Smooth muscle cell (in vitro differentiated cells): Measurements from ENCODE around the gene SVIL. TPM values are rescaled to one million over a fixed set of nuclear protein-coding genes. Genes with fewer than 3 reads are reported as not detected.
A peak's percentile ranks its signal among the peaks of the same experiment; 100 is the strongest.
"Not testable (repeated sequence)": the region's sequence is repeated elsewhere in the genome, so short reads cannot be mapped to it uniquely, and the experiment has no call there.

Source experiments
- DNase-seq: peaks from one replicate; lab custom pipeline; 2025; ENCODE audit not compliant: unreplicated experiment; lab: John Stamatoyannopoulos, UW
- H2AFZ ChIP-seq: fragments of 200-600 bp; sonication (generic); 2 replicates; pipeline ENCODE4 v1.6.0; 2016; ENCODE audit warnings: antibody characterized with exemption, low read depth, mild to moderate bottlenecking
- H3F3A ChIP-seq: fragments of 200-600 bp; sonication (generic); 2 replicates; pipeline ENCODE4 v1.6.0; 2017; ENCODE audit warnings: antibody characterized with exemption, low read depth
- H3K27ac ChIP-seq: fragments of 200-600 bp; sonication (generic); 2 replicates; pipeline ENCODE4 v1.5.1; 2016; ENCODE audit warnings: low read depth, mild to moderate bottlenecking
- H3K27me3 ChIP-seq: fragments of 200-600 bp; sonication (generic); 2 replicates; pipeline ENCODE4 v1.6.1; 2016; ENCODE audit warnings: low read depth, mild to moderate bottlenecking
- H3K36me3 ChIP-seq: fragments of 200-600 bp; sonication (generic); 2 replicates; pipeline ENCODE4 v1.5.1; 2016; ENCODE audit warnings: low read depth
- H3K4me1 ChIP-seq: fragments of 200-600 bp; sonication (generic); 2 replicates; pipeline ENCODE4 v1.5.1; 2016; ENCODE audit warnings: low read depth
- H3K4me2 ChIP-seq: fragments of 200-600 bp; sonication (generic); 2 replicates; pipeline ENCODE4 v1.6.0; 2016; ENCODE audit warnings: mild to moderate bottlenecking
- H3K4me3 ChIP-seq: fragments of 200-600 bp; sonication (generic); 2 replicates; pipeline ENCODE4 v1.5.1; 2016; ENCODE audit warnings: mild to moderate bottlenecking
- H3K79me2 ChIP-seq: fragments of 200-600 bp; sonication (generic); 2 replicates; pipeline ENCODE4 v1.6.0; 2016; ENCODE audit warnings: low read depth, mild to moderate bottlenecking
- H3K9ac ChIP-seq: fragments of 200-600 bp; sonication (generic); 2 replicates; pipeline ENCODE4 v1.6.0; 2016; ENCODE audit warnings: low read depth
- H3K9me3 ChIP-seq: fragments of 200-600 bp; sonication (generic); replicated peaks from 2 replicates; pipeline ENCODE4 v1.5.1; 2016; ENCODE audit warnings: low read depth
- H4K20me1 ChIP-seq: fragments of 200-600 bp; sonication (generic); 2 replicates; pipeline ENCODE4 v1.6.0; 2016; ENCODE audit warnings: low read depth
- CTCF ChIP-seq: fragments of 200-600 bp; sonication (generic); IDR thresholded peaks from 2 replicates; pipeline ENCODE4 v1.5.1; 2017; ENCODE audit warnings: borderline replicate concordance, mild to moderate bottlenecking, antibody characterized with exemption; ENCODE audit not compliant: insufficient read depth, poor library complexity, severe bottlenecking
- WGBS: methylation state at CpG from one replicate; pipeline ENCODE4 v1.1.7; 2016; ENCODE audit warnings: low lambda C conversion rate; 5-methylcytosine and 5-hydroxymethylcytosine counted together
- polyA plus RNA-seq: library from polyadenylated mRNA; unstranded; fragments of >200 nt; fragmentation: Nextera tagmentation; extraction: Ambion mirVana; gene quantifications from 2 replicates; pipeline ENCODE4 v1.2.1, GENCODE V29; 2016
- total RNA-seq: library from RNA; depleted of rRNA; stranded (reverse); fragments of >200 nt; gene quantifications from 2 replicates; pipeline ENCODE4 v1.2.3, GENCODE V29; 2014

Gene SVIL
- total and polyA plus RNA-seq, 2 experiments from 2014 or later = 32.5 to 33.0 TPM

GRCh38 chr10:29452546-29452945 is 182.2 kb downstream of the SVIL start:
- H3K9me3 ChIP-seq = no peaks in the 10 kb centered on the region
- no peaks in the 10 kb centered on the region for H3K79me2 ChIP-seq
- H3K36me3 ChIP-seq = no peaks in the 10 kb centered on the region
- no peak overlapping the region for H3K4me3 ChIP-seq
- no peak overlapping the region for H3K9ac ChIP-seq
- H4K20me1 ChIP-seq = no peaks in the 10 kb centered on the region
- no peak for DNase-seq
- H2AFZ ChIP-seq = no peak overlapping the region
- H3K27ac ChIP-seq = no peak overlapping the region
- TF ChIP-seq CTCF = no peak
- H3K4me2 ChIP-seq = no peak overlapping the region
- WGBS = 92% methylated on average over 8 of the region's 8 CpGs
- no peaks in the 10 kb centered on the region for H3K4me1 ChIP-seq
- no peaks in the 10 kb centered on the region for H3K27me3 ChIP-seq
- no peaks in the 10 kb centered on the region for H3F3A ChIP-seq

GRCh38 chr10:29451946-29452345 is 182.8 kb downstream of the SVIL start:
- Histone ChIP-seq H3K4me2 (no peak overlapping the region), H3K36me3 (no peaks in the 10 kb centered on the region), H2AFZ (no peak overlapping the region), H3K79me2 (no peaks in the 10 kb centered on the region), H3K27ac (no peak overlapping the region), H3K9ac (no peak overlapping the region), H4K20me1 (no peaks in the 10 kb centered on the region), H3F3A (no peaks in the 10 kb centered on the region), H3K4me1 (no peaks in the 10 kb centered on the region), H3K9me3 (no peaks in the 10 kb centered on the region), H3K4me3 (no peak overlapping the region), H3K27me3 (no peaks in the 10 kb centered on the region)
- 86% methylated on average over 4 of the region's 4 CpGs for WGBS
- DNase-seq = no peak
- no peak for TF ChIP-seq CTCF

- Histone ChIP-seq H2AFZ (no peak overlapping the region), H3K4me3 (no peak overlapping the region), H3K4me1 (no peaks in the 10 kb centered on the region), H3K27me3 (no peaks in the 10 kb centered on the region), H3K9ac (no peak overlapping the region), H3K36me3 (no peaks in the 10 kb centered on the region), H3K27ac (no peak overlapping the region), H4K20me1 (no peaks in the 10 kb centered on the region), H3K4me2 (no peak overlapping the region), H3K79me2 (no peaks in the 10 kb centered on the region), H3F3A (no peaks in the 10 kb centered on the region), H3K9me3 (no peaks in the 10 kb centered on the region)
- 96% methylated on average over 6 of the region's 6 CpGs for WGBS
- no peak for TF ChIP-seq CTCF
- DNase-seq = no peak
Observed at GRCh38 chr10:29450405-29450804, 184.4 kb downstream of the SVIL start.

- Histone ChIP-seq H2AFZ (peak overlapping the region; percentile 55), H3K4me2 (peak overlapping the region; percentile 52)
- 35% methylated on average over 21 of the region's 21 CpGs for WGBS
- H3K9ac ChIP-seq, H3K27me3 ChIP-seq, H3F3A ChIP-seq, H4K20me1 ChIP-seq, H3K27ac ChIP-seq, H3K4me3 ChIP-seq, H3K4me1 ChIP-seq, H3K36me3 ChIP-seq, H3K9me3 ChIP-seq, H3K79me2 ChIP-seq: not testable (repeated sequence)
- peak; percentile 64 for DNase-seq
- peak; percentile 74 for TF ChIP-seq CTCF
Observed at GRCh38 chr10:29448756-29449592, 185.8 kb downstream of the SVIL start.
